ENCODE data around the gene SLC38A11.

- TF ChIP-seq ZNF384 (IDR thresholded peaks at IDR 0.05), result no peak
- TF ChIP-seq FOXM1 (IDR thresholded peaks at IDR 0.05; ENCODE audit: borderline replicate concordance), result no peak
- TF ChIP-seq ARNT (IDR thresholded peaks at IDR 0.05), result no peak
- no peak for TF ChIP-seq BHLHE40 (IDR thresholded peaks at IDR 0.05; ENCODE audit: borderline replicate concordance)
- no peak for TF ChIP-seq ELF4 (IDR thresholded peaks at IDR 0.05)
- no peak for TF ChIP-seq L3MBTL2 (conservative IDR thresholded peaks at IDR 0.05)
- TF ChIP-seq SUZ12 (IDR thresholded peaks at IDR 0.05), result no peak
Observed at GRCh38 chr2:164906947-164907346, 48.4 kb downstream of the SLC38A11 start.
